WTC11 (cell line): Measurements from ENCODE around the gene CIBAR2.

Source experiments
- JAZF1 ChIP-seq: fragments of 250-450 bp; sonication (Bioruptor Pico); IDR thresholded peaks from 2 replicates; pipeline ENCODE4 v1.9.0; 2021; ENCODE audit warnings: moderate library complexity, mild to moderate bottlenecking, inconsistent platforms
- TF ChIP-seq, protein P1 (sequence below): sonication (generic); formaldehyde crosslinking; IDR thresholded peaks from 2 replicates; pipeline ENCODE4 v1.8.1; 2023; ENCODE audit warnings: mild to moderate bottlenecking, missing genetic modification reagents, moderate library complexity
- TF ChIP-seq, protein P2 (sequence below): fragments of 200-600 bp; IDR thresholded peaks from 2 replicates; pipeline ENCODE4 v1.8.0; 2022; ENCODE audit warnings: antibody characterized with exemption
- TF ChIP-seq, protein P3 (sequence below): sonication (generic); formaldehyde crosslinking; conservative IDR thresholded peaks from 2 replicates; pipeline ENCODE4 v1.8.1; 2022; ENCODE audit warnings: mild to moderate bottlenecking, missing genetic modification reagents

DNA sequence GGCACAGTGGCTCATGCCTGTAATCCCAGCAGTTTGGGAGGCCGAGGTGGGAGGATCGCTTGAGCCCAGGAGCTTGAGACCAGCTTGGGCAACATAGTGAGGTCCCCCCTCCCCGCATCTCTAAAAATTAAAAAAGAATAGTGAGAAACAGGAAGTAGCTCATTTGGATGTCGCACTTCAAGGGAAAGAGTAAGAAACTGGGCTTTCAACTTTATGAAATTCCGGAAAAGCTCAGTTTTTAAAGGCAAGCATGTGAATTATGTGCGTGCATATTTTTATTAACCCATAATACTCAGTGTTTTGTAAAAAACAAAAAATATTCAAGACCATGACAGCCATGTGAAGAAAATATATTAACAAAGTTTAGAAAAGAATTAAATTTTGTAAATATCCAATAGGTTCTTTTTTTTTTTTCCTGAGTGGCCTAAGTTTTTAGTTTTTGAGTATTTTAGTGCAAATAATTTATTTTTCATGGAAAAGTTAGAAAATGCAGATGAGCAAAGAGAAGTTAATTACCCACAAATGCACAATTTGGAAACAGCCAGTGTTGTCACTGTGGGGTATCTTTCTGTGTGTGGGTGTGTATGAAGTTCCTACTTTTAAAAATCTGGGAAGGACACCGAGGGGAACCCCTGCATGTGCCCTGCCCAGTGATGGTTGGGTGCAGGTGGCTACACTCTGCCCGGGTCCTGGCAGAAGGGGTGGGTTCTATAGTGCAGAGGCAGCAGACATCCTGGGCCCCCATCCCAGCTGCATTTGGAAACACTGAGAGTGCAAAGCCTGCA is 40.0 kb downstream of the CIBAR2 start:
- TF ChIP-seq, protein P1, sequence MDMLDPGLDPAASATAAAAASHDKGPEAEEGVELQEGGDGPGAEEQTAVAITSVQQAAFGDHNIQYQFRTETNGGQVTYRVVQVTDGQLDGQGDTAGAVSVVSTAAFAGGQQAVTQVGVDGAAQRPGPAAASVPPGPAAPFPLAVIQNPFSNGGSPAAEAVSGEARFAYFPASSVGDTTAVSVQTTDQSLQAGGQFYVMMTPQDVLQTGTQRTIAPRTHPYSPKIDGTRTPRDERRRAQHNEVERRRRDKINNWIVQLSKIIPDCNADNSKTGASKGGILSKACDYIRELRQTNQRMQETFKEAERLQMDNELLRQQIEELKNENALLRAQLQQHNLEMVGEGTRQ (CRISPR knock-in tag), result no peak
- TF ChIP-seq, protein P2, sequence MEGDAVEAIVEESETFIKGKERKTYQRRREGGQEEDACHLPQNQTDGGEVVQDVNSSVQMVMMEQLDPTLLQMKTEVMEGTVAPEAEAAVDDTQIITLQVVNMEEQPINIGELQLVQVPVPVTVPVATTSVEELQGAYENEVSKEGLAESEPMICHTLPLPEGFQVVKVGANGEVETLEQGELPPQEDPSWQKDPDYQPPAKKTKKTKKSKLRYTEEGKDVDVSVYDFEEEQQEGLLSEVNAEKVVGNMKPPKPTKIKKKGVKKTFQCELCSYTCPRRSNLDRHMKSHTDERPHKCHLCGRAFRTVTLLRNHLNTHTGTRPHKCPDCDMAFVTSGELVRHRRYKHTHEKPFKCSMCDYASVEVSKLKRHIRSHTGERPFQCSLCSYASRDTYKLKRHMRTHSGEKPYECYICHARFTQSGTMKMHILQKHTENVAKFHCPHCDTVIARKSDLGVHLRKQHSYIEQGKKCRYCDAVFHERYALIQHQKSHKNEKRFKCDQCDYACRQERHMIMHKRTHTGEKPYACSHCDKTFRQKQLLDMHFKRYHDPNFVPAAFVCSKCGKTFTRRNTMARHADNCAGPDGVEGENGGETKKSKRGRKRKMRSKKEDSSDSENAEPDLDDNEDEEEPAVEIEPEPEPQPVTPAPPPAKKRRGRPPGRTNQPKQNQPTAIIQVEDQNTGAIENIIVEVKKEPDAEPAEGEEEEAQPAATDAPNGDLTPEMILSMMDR, result no peak
- TF ChIP-seq JAZF1 (CRISPR knock-in tag), result no peak
- TF ChIP-seq, protein P3, sequence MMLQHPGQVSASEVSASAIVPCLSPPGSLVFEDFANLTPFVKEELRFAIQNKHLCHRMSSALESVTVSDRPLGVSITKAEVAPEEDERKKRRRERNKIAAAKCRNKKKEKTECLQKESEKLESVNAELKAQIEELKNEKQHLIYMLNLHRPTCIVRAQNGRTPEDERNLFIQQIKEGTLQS (CRISPR knock-in tag), result no peak
